ENCODE data around the gene ANXA3.

GRCh38 chr4:78528327-78528726, 23.2 kb upstream of the ANXA3 start:
- no peak for TF ChIP-seq CTCF (IDR thresholded peaks at IDR 0.05)
- TF ChIP-seq POLR2A (IDR thresholded peaks at IDR 0.05): no peak
- TF ChIP-seq POLR2AphosphoS5 (IDR thresholded peaks at IDR 0.05): no peak

Data from breast epithelium (tissue), 3 donors.